ENCODE results near the gene C17orf107.

C17orf107 gene

DNA sequence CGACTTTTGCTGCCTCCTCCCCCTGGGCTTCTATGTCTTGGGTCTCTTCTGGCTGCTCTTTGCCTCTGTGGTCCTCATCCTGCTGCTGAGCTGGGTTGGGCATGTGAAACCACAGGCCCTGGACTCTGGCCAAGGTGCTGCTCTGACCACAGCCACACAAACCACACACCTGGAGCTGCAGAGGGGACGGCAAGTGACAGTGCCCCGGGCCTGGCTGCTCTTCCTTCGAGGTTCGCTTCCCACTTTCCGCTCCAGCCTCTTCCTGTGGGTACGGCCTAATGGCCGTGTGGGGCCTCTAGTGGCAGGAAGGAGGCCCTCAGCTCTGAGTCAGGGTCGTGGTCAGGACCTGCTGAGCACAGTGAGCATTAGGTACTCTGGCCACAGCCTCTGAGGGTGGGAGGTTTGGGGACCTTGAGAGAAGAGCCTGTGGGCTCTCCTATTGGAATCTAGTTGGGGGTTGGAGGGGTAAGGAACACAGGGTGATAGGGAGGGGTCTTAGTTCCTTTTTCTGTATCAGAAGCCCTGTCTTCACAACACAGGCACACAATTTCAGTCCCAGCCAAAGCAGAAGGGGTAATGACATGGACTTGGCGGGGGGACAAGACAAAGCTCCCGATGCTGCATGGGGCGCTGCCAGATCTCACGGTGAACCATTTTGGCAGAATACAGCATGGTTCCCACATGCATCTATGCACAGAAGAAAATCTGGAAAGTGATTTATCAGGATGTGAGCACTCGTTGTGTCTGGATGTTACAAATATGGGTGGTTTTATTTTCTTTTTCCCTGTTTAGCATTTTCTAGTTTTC is 35.0 kb downstream of the C17orf107 start:
- DNase-seq (ENCODE audit: low spot score), result no peak

DNA sequence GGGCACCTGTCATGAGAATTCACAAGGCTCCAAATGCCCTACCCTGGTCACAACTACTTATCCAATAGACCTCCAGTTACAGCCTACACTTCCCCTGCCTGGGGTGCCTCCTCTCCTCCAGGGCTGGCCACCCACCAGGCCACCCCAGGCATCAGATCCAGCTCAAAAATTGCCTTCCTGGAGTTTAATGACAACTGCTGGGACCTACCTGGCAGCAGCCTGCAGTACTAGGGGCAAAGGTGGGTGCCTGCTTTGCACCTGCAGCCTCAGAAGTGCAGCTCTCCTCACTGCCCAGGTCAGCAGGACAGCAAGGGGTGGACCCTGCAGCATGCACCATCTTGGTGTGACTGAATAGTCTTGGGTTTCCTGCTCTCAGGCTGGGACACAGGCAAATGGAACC is 36.3 kb downstream of the C17orf107 start:
- no peak for DNase-seq (ENCODE audit: low spot score)

DNA sequence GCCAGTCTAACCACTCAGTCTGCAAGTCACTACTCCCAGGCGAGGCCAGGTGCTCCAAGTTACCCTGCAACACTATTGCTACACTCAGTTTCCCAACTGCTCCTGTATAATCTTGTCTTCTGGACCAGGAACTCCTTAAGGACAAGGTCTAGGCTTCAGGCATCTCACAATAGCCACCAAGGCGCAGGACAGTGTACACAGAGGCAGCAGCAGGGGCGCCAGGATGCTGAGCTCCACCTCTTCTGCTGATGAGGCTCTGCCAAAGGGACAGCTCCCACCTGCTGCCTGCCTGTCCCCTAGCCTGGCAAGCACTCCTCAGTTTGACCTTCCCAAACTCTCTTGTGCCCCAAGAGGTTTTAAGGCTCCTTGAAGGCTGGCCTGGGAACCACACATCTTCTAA is 37.1 kb downstream of the C17orf107 start:
- no peak for DNase-seq (ENCODE audit: low spot score)

DNA sequence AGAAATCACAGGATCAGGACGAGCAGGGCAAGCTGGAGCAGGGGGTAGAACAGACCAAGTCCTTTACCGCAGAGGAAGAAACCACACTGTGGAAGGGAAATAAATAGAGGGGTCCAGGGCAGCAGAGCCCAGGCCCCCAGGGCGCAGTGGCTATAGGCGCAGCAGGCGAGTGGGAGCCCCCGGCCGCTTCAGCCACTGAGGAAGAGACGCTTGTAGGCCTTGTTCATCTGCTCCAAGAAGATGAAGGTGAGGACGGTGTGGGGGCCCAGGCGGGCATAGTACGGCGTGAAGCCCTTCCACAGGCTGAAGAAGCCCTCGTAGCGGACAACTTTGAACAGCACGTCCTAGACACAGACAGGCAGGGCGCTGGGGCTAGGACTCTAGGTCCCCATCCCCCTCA is 38.2 kb downstream of the C17orf107 start:
- no peak for DNase-seq (ENCODE audit: low spot score)

DNA sequence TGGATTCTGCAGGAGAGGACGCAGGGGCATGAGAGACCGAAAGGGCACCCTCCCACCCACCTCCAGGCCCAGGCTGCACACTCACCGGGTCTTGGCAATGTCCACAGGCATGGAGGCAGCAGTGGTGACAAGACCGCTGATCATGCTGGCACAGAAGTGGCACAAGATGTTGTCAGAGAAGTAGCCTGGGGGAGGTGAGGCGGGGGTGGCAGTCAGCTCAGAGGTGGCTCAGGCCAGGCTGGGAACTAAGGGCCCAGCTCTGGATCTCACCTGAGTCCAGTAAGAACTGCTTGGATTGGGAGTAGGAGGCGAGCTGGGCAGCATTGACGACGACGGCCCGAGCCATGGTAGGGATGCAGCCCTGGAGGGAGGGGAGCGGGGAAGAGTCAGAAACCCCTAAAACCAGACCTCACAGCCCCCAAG is 38.7 kb downstream of the C17orf107 start:
- no peak for DNase-seq (ENCODE audit: low spot score)

DNA sequence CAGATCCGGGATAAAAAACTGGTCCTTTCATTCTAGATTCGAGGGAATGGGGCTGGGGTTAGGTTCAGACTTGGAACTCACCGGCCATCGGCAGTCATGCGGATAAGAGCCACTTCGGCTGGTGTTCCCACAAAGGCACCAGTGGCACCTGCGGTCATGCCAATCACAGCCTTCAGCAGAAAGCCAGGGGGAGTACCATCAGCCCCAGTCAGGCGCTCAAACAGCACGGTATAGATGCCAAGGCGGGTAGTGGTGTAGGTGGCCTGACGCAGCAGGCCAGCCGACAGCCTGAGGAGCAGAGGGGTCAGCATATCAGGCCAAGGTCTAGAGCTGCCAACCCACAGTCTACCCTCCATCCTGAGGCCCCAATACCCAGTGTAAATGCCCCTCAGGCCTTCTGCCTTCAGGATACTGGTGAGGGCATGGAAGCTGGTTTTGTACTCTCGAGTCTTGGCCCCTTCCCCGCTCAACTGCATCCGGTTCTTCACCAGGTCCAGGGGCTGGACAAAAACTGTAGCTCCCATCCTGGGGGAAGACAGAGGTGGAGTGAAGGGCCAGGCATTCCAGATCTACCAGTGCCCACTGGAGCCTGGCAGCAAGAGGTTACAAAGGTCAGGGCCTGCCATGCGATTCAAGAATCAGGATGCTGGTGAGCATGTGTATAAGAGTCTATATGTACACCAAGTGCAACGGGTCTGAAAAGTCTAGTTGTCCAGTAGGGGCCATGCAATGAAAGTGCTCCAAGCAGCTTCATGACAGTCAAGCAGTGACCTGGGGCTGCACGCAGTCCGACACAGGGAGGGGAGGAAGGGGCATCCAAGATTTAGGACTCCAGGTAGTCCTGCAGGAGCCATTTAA is 39.6 kb downstream of the C17orf107 start:
- no peak for DNase-seq (ENCODE audit: low spot score)

DNA sequence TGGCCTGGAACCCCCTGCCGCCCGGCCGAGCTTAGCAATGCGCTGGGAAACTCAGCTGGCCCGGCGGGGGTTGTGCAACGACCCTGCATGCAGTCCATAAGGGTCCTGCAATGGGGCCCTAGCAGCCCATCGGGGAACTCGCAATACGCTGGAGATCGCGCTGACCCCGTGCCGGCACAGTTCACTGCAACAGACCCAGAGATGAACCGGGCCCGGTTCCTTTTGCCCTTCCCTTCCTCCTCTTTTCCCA is 40.1 kb downstream of the C17orf107 start:
- DNase-seq (ENCODE audit: low spot score), result no peak

DNA sequence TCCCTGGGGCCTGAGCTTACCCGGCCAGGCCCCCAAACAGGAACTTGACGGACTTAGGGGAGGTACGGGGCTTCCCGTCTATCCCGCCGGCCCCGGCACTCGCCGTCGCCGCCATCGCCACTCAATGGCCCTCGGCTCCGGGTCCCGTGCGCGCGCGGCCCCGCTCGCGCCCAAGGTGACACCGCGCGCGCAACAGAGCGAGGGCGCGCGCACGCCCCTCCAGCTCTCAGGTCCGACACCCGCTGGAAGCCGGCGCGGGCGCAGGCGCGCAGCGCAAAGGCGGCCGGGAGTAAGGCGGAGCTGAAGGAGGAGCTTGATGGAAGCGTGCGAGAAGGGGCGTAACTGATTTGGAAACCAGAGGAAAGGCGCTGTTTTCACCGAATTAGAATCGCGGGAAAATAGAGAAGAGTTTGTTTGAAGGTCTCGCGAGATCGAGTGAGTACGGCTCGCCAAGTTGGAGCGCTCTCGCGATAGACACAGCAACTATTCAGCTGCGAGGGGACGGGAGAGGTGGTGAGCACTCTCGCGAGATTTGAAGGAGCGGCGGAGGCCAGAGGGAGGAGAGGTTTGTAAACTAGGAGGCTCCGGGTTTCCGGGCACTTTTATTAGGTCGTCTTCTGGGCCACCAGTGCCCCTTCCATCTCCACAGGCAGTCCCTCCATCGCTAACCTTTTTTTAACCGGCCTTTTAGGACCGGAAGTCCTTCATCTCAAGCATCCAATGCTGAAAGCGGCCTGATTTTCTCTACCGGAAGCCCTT is 40.6 kb downstream of the C17orf107 start, which contains the start of the genes RNF167 and SLC25A11:
Gene RNF167 (plus strand): TSS at position 473 of the 759 bp plus-strand sequence. CDS start 642 bp downstream, outside the sequence.
Gene SLC25A11 (minus strand): TSS at position 251 of the 759 bp plus-strand sequence. CDS start 136 bp downstream, at position 115.
- peak; percentile 98 for DNase-seq (ENCODE audit: low spot score)

DNA sequence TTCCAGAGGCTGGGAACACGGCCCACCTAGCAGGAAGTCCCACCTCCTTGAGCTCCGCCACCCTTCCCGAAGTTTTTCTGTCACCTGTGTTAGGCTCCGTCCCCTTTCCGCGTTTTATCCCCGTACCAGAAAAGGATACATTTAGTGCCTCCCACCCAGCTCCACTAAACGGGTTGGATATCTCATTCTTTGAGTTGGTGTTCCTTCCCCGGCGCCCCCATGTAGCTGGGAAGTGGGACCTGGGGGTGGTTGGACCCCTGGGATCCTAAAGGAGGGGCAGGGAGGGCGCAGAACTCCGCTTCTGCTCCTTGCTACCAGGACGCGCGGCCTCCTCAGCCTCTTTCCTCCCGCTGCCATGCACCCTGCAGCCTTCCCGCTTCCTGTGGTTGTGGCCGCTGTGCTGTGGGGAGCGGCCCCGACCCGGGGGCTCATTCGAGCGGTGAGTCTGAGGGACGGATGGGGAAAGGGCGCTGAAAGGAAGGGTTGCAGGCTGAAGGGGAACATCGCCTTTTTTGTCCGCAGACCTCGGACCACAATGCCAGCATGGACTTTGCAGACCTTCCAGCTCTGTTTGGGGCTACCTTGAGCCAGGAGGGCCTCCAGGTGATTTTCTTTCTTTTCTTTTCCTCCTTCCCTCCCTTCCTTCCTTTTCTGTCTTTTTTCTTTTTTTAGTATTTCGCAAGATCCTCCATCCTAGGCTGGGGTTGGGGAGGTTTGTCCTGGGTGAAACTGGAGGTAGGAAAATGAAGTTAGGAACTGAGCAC is 41.4 kb downstream of the C17orf107 start:
- DNase-seq (ENCODE audit: low spot score), result peak; percentile 39

DNA sequence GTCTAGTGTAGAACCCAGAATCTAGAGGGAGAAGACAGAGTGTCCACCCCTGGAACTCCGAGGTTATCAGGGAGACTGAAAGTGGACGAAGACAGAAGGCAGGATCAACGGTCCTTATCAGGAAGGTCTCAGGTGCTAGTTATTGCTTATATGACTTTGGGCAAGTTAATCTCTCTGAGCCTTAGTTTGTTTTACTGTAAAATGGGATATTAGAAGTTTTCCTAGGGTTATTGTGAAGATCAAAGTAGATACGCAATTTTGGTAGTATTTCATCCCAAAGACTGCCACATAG is 41.9 kb downstream of the C17orf107 start:
- no peak for DNase-seq (ENCODE audit: low spot score)

DNA sequence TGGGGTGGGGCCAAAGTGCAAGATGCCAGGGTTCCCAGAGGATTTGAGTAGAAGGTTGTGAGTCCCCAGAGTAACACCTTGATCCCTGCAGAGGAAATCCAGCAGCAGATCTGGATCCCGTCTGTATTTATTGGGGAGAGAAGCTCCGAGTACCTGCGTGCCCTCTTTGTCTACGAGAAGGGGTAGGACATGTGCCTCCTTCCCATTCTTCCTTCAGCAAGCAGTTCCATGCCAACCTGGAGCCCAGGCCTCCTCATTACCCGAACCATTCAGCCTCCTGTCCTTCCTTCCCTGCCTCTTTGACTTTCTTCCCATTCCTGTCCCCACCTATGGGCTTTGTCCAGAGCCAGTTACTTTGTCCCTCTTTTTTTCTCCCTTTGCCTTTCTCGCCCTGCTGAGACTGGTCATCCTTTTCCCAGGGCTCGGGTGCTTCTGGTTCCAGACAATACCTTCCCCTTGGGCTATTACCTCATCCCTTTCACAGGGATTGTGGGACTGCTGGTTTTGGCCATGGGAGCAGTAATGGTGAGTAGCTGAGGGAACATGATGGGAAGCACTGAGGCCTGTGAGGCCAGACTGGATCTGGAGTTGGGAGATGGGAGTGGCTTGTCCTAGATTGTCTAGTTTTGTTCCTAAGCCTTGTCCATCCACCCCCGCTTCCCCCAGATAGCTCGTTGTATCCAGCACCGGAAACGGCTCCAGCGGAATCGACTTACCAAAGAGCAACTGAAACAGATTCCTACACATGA is 43.6 kb downstream of the C17orf107 start:
- DNase-seq (ENCODE audit: low spot score), result no peak

DNA sequence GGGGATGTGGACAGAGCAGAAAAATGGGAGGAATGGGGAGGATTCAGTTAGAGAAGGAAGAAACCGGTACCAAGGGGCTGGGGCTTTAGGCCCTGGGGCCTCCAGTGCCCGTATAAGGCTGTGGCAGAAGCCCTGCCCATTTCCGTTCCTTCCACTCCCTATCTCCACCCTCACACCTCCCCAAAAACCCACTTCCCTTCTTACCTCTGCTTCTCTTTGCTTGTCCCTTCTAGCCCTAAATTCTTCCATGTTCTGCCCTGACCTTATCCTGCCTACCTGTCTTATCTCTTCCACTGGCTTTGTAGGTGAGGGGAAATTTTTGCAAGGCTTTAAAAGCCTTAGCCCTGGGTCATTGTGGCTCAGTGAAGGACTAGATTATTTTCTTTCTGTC is 44.8 kb downstream of the C17orf107 start:
- peak; percentile 70 for DNase-seq (ENCODE audit: low spot score)

DNA sequence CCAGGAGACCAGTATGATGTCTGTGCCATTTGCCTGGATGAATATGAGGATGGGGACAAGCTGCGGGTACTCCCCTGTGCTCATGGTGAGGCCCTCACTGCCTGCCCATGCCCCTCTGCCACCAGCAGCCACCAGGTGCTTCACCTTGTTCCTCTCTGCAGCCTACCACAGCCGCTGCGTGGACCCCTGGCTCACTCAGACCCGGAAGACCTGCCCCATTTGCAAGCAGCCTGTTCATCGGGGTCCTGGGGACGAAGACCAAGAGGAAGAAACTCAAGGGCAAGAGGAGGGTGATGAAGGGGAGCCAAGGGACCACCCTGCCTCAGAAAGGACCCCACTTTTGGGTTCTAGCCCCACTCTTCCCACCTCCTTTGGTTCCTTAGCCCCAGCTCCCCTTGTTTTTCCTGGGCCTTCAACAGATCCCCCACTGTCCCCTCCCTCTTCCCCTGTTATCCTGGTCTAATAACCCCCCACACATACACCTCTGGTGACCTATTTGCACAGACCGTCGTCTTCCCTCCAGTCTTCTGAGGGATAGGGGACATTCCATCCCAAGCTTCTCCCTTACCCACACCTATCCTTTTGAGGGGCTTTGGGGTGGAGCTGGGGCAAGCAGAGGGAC is 45.3 kb downstream of the C17orf107 start:
- DNase-seq (ENCODE audit: low spot score), result no peak

DNA sequence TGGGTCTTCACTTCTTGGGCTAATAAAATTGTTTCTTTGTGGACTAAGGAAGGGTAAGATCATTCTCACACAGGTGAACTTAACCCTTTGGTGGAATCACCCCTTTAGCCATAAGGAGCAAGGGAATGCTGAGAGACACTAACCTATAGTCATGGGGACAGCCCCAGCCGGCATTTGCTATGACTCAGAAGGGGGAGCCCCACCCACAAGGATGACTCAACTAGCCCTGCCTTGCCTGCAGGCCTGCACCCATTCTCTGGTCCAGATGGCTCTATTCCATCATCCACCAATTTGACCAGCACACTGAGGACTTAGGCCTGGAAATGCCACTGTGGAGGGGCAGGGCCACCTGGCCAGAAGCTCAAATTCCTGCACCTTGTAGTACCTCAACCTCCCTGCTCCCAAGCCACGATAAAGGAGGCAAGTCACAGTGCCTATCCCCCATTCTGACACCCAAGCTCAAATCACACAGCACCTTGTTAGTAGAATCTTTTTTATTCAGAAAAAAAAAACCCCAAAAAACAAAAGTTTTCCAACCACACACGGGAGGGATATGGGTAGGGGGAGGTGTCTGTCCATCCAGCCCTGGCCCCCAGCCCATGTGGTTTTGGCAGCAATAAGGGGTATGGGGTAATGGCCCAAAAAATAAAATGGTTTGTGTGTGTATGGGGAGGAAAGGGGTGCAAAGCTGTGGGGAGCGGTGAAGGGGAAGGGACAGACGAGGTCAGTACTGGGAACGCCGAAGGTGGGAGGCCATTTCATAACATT is 46.0 kb downstream of the C17orf107 start:
- DNase-seq (ENCODE audit: low spot score), result peak; percentile 72

DNA sequence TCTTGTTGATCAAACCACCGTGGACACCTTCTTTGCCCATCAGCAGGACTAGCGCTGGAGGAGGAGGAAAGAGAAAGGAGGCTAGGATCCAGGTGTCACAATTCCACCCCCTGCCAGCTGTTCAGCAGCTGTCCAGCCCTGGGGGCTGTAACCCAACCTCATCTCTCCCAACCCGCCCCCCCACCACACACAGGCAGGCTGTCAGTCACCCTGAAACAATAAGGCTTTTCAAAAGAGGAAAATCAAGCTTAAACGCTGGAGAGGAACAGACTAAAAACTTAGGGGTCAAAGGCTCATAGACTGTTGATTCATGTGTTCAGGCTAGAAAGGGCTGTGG is 46.6 kb downstream of the C17orf107 start:
- no peak for DNase-seq (ENCODE audit: low spot score)

DNA sequence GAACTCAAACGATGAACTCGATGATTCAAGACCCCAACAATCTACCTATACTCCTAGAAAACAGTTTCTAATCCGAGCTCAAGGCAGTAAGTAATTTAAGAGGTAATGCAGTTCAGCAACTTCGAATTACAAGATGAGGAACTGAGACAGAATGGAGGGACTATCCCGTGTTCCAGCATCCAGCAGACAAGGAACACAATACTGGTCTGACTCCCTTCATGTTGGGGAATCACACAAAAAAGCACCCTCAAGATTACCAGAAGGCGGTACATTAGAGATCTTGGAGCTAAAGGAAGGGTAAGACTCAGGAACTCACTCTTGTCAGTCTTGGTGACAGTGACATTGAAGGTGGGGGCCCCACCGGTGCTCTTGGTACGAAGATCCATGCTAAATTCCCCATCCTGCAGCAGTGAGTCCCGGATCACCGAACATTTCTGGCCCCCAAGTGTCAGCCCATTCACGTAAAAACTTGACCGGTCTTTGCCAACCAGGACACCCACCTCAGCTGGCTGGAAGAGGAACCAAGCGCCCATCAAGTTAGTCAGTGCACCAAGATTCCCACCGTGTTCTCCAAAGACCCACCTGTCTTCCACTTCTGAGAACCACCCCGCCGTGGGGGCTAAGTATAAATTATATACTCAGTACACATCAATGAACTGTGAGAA is 47.1 kb downstream of the C17orf107 start:
- DNase-seq (ENCODE audit: low spot score), result no peak

DNA sequence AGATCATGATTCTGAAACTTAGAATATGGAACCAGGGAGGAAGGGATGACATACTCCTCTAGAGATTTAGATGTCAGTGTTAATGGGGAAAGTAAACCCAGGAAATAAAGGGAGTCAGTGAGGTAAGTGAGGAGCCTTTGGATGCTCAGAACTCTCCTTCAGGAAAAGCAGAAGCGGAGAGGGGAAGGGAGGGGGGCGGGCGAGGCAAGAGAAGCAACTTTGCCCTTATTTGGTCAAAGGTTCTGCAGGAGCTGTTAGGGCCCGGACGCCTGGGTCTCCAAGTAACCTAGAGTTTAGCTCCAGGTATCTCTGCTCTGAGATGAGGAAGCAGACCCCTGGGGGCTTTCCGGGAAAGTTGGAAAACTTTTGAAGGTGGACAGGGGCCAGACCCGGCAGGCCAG is 47.7 kb downstream of the C17orf107 start:
- DNase-seq (ENCODE audit: low spot score), result no peak

DNA sequence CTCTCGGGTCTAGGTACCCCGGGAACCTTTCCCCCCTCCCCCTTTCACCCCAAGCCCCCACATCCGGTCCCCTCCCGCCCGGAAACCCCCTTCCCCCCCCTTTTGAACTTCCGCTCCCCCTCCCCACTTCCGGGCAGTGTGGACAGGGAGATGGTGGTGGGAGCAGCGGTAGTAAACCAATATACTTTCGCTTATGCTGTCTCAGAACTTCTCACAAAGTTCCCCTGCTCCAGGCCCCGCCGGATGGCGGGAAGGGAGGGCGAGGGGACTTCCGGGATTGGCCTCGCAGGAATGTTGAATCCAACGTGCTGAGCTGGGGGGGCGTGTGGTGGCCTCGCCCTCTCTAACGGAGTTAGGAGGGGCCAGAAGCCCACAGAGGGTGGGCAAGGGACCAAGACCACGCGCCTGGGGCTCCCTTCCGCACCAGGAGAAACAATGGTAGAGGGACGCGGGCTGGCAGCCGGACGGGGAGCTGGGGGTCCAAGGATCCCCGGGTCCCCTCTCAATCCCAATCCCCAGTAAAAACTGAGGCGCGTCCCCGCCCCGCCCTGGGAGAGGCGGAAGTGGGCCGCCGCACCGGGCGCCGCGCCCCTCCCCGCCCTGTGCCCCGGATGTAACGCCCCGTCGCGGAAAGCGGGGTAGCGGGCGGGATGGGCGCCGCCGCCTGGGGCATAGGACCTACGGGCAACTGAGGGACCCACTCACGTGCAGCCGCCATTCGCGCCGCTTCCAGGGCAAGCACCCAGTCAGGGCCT is 48.3 kb downstream of the C17orf107 start:
- peak; percentile 60 for DNase-seq (ENCODE audit: low spot score)
